IMR-90 (cell line): ENCODE data around the gene HS3ST1. TPM values are rescaled to one million over a fixed set of nuclear protein-coding genes. Genes with fewer than 3 reads are reported as not detected.

Source experiments
- ATAC-seq: fragments of 200-7000 bp; cut with Tn5 transposase; 2 replicates; pipeline ENCODE4 v1.9.1; 2020; ENCODE audit warnings: low read depth, mild to moderate bottlenecking, moderate library complexity
- BruUV-seq: library from RNA; stranded (reverse); fragments of 400-500 nt; replicated peaks from 2 replicates; lab custom pipeline; 2021; lab: Mats Ljungman, UMichigan
- CTCF ChIA-PET: fragments of 300-600 bp; formaldehyde crosslinking; extraction: SDS; loops from one replicate; lab custom pipeline; 2021; ENCODE audit warnings: antibody characterized with exemption; lab: Yijun Ruan, JAX
- POLR2A ChIA-PET: fragments of 300-600 bp; sonication (Branson Sonifier 250); formaldehyde crosslinking; loops from one replicate; lab custom pipeline; 2022; ENCODE audit warnings: antibody characterized with exemption; ENCODE audit not compliant: unreplicated experiment; lab: Charles Lee
- DNase-seq: peaks from one replicate; pipeline ENCODE4 v3.0.0; 2013
- H2AFZ ChIP-seq: replicated peaks from 2 replicates; pipeline ENCODE3; 2013; ENCODE audit warnings: low read length, mild to moderate bottlenecking; ENCODE audit not compliant: poor library complexity
- H2AK5ac ChIP-seq: 2 replicates; pipeline ENCODE4 v1.6.1; 2013; ENCODE audit warnings: low read depth, low read length, inconsistent platforms
- H2AK9ac ChIP-seq: replicated peaks from 2 replicates; pipeline ENCODE3; 2013; ENCODE audit warnings: mild to moderate bottlenecking, low read depth, low read length, moderate library complexity; ENCODE audit not compliant: poor library complexity
- H2BK120ac ChIP-seq: 2 replicates; pipeline ENCODE4 v1.6.1; 2013; ENCODE audit warnings: low read depth, low read length, inconsistent platforms
- H2BK15ac ChIP-seq: 3 replicates; pipeline ENCODE4 v1.6.1; 2013; ENCODE audit warnings: low read depth, low read length, inconsistent platforms
- H2BK20ac ChIP-seq: 2 replicates; pipeline ENCODE4 v1.6.1; 2013; ENCODE audit warnings: low read depth, mild to moderate bottlenecking, inconsistent platforms, low read length, moderate library complexity
- H2BK5ac ChIP-seq: 2 replicates; pipeline ENCODE4 v1.6.1; 2013; ENCODE audit warnings: mild to moderate bottlenecking, low read depth, low read length, inconsistent platforms; ENCODE audit not compliant: poor library complexity, severe bottlenecking
- H3K14ac ChIP-seq: replicated peaks from 2 replicates; pipeline ENCODE4 v1.6.1; 2013; ENCODE audit warnings: low read depth, low read length, inconsistent platforms
- H3K18ac ChIP-seq: 2 replicates; pipeline ENCODE4 v1.6.1; 2013; ENCODE audit warnings: low read depth, low read length, control low read depth
- H3K23ac ChIP-seq: 2 replicates; pipeline ENCODE4 v1.6.1; 2013; ENCODE audit warnings: low read depth, low read length, inconsistent platforms
- H3K27ac ChIP-seq: 2 replicates; pipeline ENCODE4 v1.5.1; 2013; ENCODE audit warnings: mild to moderate bottlenecking, control low read depth, low read length; ENCODE audit not compliant: insufficient read depth
- H3K27me3 ChIP-seq: 2 replicates; pipeline ENCODE4 v1.6.1; 2013; ENCODE audit warnings: low read length; ENCODE audit not compliant: control insufficient read depth, insufficient read depth
- H3K36me3 ChIP-seq: 2 replicates; pipeline ENCODE4 v1.6.1; 2013; ENCODE audit warnings: low read length, mixed read lengths; ENCODE audit not compliant: control insufficient read depth, insufficient read depth
- H3K4ac ChIP-seq: 2 replicates; pipeline ENCODE4 v1.6.1; 2013; ENCODE audit warnings: low read depth, low read length, inconsistent platforms
- H3K4me1 ChIP-seq: 2 replicates; pipeline ENCODE4 v1.6.1; 2013; ENCODE audit warnings: low read length, mixed read lengths; ENCODE audit not compliant: control insufficient read depth, insufficient read depth
- H3K4me2 ChIP-seq: 2 replicates; pipeline ENCODE4 v1.6.1; 2013; ENCODE audit warnings: low read depth, mild to moderate bottlenecking, control low read depth, low read length, moderate library complexity
- H3K4me3 ChIP-seq: 2 replicates; pipeline ENCODE4 v1.5.1; 2013; ENCODE audit warnings: low read depth, mild to moderate bottlenecking, control low read depth, low read length, moderate library complexity; ENCODE audit not compliant: insufficient read depth
- H3K56ac ChIP-seq: 2 replicates; pipeline ENCODE4 v1.6.1; 2013; ENCODE audit warnings: low read length, inconsistent platforms; ENCODE audit not compliant: insufficient read depth; ENCODE audit errors: extremely low read depth
- H3K79me1 ChIP-seq, 2 experiments: 2 replicates each; pipeline ENCODE4 v1.6.1; 2013; ENCODE audit warnings: low read length in 2 of 2, inconsistent platforms in 1 of 2, low read depth in 1 of 2
- H3K9ac ChIP-seq: 2 replicates; pipeline ENCODE4 v1.6.1; 2013; ENCODE audit warnings: low read depth, low read length, control low read depth
- H3K9me1 ChIP-seq: 2 replicates; pipeline ENCODE4 v1.6.1; 2013; ENCODE audit warnings: low read length, inconsistent platforms; ENCODE audit not compliant: insufficient read depth
- H3K9me3 ChIP-seq: 2 replicates; pipeline ENCODE4 v1.6.1; 2013; ENCODE audit warnings: low read length; ENCODE audit not compliant: control insufficient read depth, insufficient read depth
- H4K20me1 ChIP-seq: 2 replicates; pipeline ENCODE4 v1.6.1; 2013; ENCODE audit warnings: low read length, inconsistent platforms; ENCODE audit not compliant: insufficient read depth
- H4K5ac ChIP-seq: 2 replicates; pipeline ENCODE4 v1.6.1; 2013; ENCODE audit warnings: mild to moderate bottlenecking, low read depth, low read length, control low read depth
- H4K8ac ChIP-seq, 2 experiments: 2 replicates each; pipeline ENCODE4 v1.6.1; 2013; ENCODE audit warnings: low read depth in 2 of 2, low read length in 2 of 2, control low read depth in 1 of 2, inconsistent platforms in 1 of 2
- H4K91ac ChIP-seq: 2 replicates; pipeline ENCODE4 v1.6.1; 2013; ENCODE audit warnings: low read depth, low read length, inconsistent platforms; ENCODE audit not compliant: insufficient read depth
- BHLHE40 ChIP-seq: fragments of 150-350 bp; IDR thresholded peaks from 2 replicates; pipeline ENCODE4 v1.6.1; 2016; ENCODE audit warnings: mild to moderate bottlenecking, low read depth, low read length
- CHD1 ChIP-seq: IDR thresholded peaks from 2 replicates; pipeline ENCODE4 v1.6.1; 2012; ENCODE audit warnings: low read depth, low read length, improper control_type of control experiment
- MAZ ChIP-seq: IDR thresholded peaks from 2 replicates; pipeline ENCODE4 v1.6.1; 2012; ENCODE audit warnings: low read depth, mild to moderate bottlenecking, low read length, improper control_type of control experiment, moderate library complexity, borderline replicate concordance
- RFX5 ChIP-seq: IDR thresholded peaks from 2 replicates; pipeline ENCODE4 v1.8.0; 2012; ENCODE audit warnings: low read depth, mild to moderate bottlenecking, low read length, moderate library complexity
- SMC3 ChIP-seq: fragments of 150-350 bp; IDR thresholded peaks from 2 replicates; pipeline ENCODE4 v1.6.1; 2016; ENCODE audit warnings: low read depth, mild to moderate bottlenecking, antibody characterized with exemption, low read length, moderate library complexity
- WGBS, 2 experiments: methylation state at CpG; one replicate each; pipeline versions ENCODE4 v1.1.5 to v1.1.7; 2013; ENCODE audit warnings: missing lambda C conversion rate in 2 of 2; ENCODE audit not compliant: insufficient read length in 1 of 2; ENCODE audit errors: extremely low coverage in 2 of 2; 5-methylcytosine and 5-hydroxymethylcytosine counted together
- dilution Hi-C: fragments of 300-500 bp; cut with HindIII; formaldehyde crosslinking; loops from one replicate; pipeline ENCODE4 v1.14.3; 2018; ENCODE audit warnings: low sequenced_read_pairs; ENCODE audit not compliant: unreplicated experiment
- in situ Hi-C: fragments of 300-500 bp; cut with MboI; formaldehyde crosslinking; loops from 3 replicates; pipeline ENCODE4 v1.14.3; 2019; ENCODE audit warnings: low sequenced_read_pairs, inconsistent platforms, mixed read lengths
- intact Hi-C: fragments of 100-400 bp; cut with micrococcal nuclease; formaldehyde crosslinking; loops from 2 replicates; pipeline ENCODE4 v1.10.0; 2022
- polyA plus RNA-seq, 3 experiments: library from polyadenylated mRNA; depleted of rRNA; stranded (reverse); fragments of >200 nt; gene quantifications; 2 replicates each; pipeline ENCODE4 v1.2.3, GENCODE V29; 2012; ENCODE audit warnings: low replicate concordance in 1 of 3
- total RNA-seq: library from RNA; depleted of rRNA; stranded (reverse); fragments of >200 nt; gene quantifications from 2 replicates; pipeline ENCODE4 v1.2.3, GENCODE V29; 2012
- TF ChIP-seq, protein P1 (sequence below): fragments of 150-350 bp; IDR thresholded peaks from 2 replicates; pipeline ENCODE4 v1.6.1; 2016; ENCODE audit warnings: low read depth, mild to moderate bottlenecking, low read length, moderate library complexity, borderline replicate concordance
- TF ChIP-seq, protein P2 (sequence below): fragments of 150-350 bp; IDR thresholded peaks from 2 replicates; pipeline ENCODE4 v1.6.1; 2017; ENCODE audit warnings: mild to moderate bottlenecking, antibody characterized with exemption, low read length, low read depth

The HS3ST1 gene
- total and polyA plus RNA-seq, 2 of the 4 experiments (the other 2 are of a cell fraction), result 0.09 TPM; not detected in 1

DNA sequence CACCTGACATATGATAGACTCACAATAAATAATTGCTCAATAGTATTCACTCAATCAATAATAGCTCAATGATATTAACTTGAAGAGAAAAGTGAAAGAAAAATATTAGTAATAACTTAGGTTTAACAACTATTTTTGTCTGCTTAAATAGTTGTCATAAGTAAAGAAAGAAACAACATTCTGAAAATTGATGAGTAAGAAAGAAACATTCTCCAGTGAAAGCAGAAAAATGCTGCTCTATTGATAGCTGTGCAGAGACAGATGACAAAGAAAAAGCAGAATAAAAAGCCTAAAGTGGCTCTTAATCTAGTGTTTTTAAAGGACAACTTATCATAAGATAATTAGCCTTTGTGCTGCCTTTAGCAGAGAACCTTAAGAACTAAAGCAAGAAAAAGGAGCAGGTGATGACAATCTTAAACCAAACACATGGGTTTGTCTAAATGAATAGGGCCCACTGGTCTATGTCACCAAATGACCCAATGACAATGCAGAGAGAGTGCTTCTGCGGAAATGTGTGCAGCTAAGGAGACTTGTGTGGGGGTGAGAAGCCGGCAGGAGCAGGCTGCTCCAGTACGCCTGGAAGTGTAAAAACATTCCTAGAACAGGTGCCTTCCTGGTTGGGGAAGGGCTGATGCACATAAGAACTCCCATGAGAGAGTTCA is 13.2 kb downstream of the HS3ST1 start:
- POLR2A ChIA-PET, result no interaction called here

More for the DNA sequence above, 13.2 kb downstream of the HS3ST1 start:
- Histone ChIP-seq H3K18ac (no peak overlapping the region), H3K79me1 (no peaks in the 10 kb centered on the region), H3K36me3 (no peaks in the 10 kb centered on the region), H3K4me1 (no peaks in the 10 kb centered on the region), H3K14ac (no peak overlapping the region), H4K20me1 (no peaks in the 10 kb centered on the region), H3K9me1 (no peaks in the 10 kb centered on the region), H3K4ac (no peak overlapping the region), H3K4me3 (no peak overlapping the region), H4K8ac (no peak overlapping the region), H3K9ac (no peak overlapping the region), H3K23ac (no peak overlapping the region), H2AK9ac (no peak overlapping the region), H3K27ac (no peak overlapping the region), H2BK120ac (no peak overlapping the region), H3K56ac (no peak overlapping the region), H3K9me3 (no peaks in the 10 kb centered on the region), H3K27me3 (no peaks in the 10 kb centered on the region), H3K4me2 (no peak overlapping the region), H2AFZ (no peak overlapping the region), H2BK20ac (no peak overlapping the region), H2AK5ac (no peak overlapping the region), H2BK15ac (no peak overlapping the region), H4K5ac (no peak overlapping the region), H4K91ac (no peak overlapping the region), H2BK5ac (no peak overlapping the region)
- intact Hi-C loops (no loop called here), in situ Hi-C loops (loop anchor here (5.0 kb wide), 1 partner anchor 833 kb away; no protein-coding TSS in a partner anchor), dilution Hi-C loops (no loop called here)
- ATAC-seq, result no peak
- CTCF ChIA-PET, result no interaction called here
- TF ChIP-seq, protein P1, sequence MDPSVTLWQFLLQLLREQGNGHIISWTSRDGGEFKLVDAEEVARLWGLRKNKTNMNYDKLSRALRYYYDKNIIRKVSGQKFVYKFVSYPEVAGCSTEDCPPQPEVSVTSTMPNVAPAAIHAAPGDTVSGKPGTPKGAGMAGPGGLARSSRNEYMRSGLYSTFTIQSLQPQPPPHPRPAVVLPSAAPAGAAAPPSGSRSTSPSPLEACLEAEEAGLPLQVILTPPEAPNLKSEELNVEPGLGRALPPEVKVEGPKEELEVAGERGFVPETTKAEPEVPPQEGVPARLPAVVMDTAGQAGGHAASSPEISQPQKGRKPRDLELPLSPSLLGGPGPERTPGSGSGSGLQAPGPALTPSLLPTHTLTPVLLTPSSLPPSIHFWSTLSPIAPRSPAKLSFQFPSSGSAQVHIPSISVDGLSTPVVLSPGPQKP, result no peak
- TF ChIP-seq BHLHE40 (no peak), CHD1 (no peak), RFX5 (no peak), SMC3 (no peak), MAZ (no peak)
- TF ChIP-seq, protein P2, sequence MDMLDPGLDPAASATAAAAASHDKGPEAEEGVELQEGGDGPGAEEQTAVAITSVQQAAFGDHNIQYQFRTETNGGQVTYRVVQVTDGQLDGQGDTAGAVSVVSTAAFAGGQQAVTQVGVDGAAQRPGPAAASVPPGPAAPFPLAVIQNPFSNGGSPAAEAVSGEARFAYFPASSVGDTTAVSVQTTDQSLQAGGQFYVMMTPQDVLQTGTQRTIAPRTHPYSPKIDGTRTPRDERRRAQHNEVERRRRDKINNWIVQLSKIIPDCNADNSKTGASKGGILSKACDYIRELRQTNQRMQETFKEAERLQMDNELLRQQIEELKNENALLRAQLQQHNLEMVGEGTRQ, result no peak
- WGBS, 2 experiments, result no CpG with 5 or more reads among the region's 3 CpGs
- DNase-seq, result no peak
- BruUV-seq, result no TSS peak
